T-helper 17 cell (primary cell): ENCODE results near the gene GTPBP8. TPM values are rescaled to one million over a fixed set of nuclear protein-coding genes. Genes with fewer than 3 reads are reported as not detected.

Source experiments
- ATAC-seq: fragments of 150-1000 bp; cut with Tn5 transposase; 2 replicates; pipeline ENCODE4 v1.10.0; 2021; ENCODE audit warnings: mild to moderate bottlenecking, moderate library complexity
- DNase-seq, 3 donors: peaks; one replicate each; pipeline versions ENCODE4 v3.0.0 to v3.0.0-alpha.2; 2020 to 2021
- H3K9me3 ChIP-seq: one replicate; pipeline ENCODE4 v1.7.0; 2013; ENCODE audit warnings: low read length, mild to moderate bottlenecking; ENCODE audit not compliant: control insufficient read depth, poor library complexity, severe bottlenecking
- H3K27ac Mint-ChIP-seq: one replicate; pipeline ENCODE4 v1.8.0; 2022; ENCODE audit warnings: mild to moderate bottlenecking, moderate library complexity, mixed read lengths
- H3K27me3 Mint-ChIP-seq: one replicate; pipeline ENCODE4 v1.8.0; 2022; ENCODE audit warnings: mixed read lengths
- H3K36me3 Mint-ChIP-seq: one replicate; pipeline ENCODE4 v1.8.0; 2022; ENCODE audit warnings: low read depth, mixed read lengths
- H3K4me1 Mint-ChIP-seq: one replicate; pipeline ENCODE4 v1.8.0; 2022; ENCODE audit warnings: mild to moderate bottlenecking, mixed read lengths
- H3K4me3 Mint-ChIP-seq: one replicate; pipeline ENCODE4 v1.8.0; 2022; ENCODE audit warnings: mild to moderate bottlenecking, moderate library complexity, mixed read lengths
- total RNA-seq, 4 donors: library from RNA in 2 of 4; stranded (reverse) in 2 of 4; gene quantifications; one replicate each; pipeline ENCODE4 v1.2.3 and lab custom pipeline; 2022 to 2026

The GTPBP8 gene
- total RNA-seq (10 to 100 TPM; 16.7 to 20.4 TPM), total RNA-seq (lab: John Stamatoyannopoulos, UW) (25.0 to 26.2 reads per million in 2 donors)

DNA sequence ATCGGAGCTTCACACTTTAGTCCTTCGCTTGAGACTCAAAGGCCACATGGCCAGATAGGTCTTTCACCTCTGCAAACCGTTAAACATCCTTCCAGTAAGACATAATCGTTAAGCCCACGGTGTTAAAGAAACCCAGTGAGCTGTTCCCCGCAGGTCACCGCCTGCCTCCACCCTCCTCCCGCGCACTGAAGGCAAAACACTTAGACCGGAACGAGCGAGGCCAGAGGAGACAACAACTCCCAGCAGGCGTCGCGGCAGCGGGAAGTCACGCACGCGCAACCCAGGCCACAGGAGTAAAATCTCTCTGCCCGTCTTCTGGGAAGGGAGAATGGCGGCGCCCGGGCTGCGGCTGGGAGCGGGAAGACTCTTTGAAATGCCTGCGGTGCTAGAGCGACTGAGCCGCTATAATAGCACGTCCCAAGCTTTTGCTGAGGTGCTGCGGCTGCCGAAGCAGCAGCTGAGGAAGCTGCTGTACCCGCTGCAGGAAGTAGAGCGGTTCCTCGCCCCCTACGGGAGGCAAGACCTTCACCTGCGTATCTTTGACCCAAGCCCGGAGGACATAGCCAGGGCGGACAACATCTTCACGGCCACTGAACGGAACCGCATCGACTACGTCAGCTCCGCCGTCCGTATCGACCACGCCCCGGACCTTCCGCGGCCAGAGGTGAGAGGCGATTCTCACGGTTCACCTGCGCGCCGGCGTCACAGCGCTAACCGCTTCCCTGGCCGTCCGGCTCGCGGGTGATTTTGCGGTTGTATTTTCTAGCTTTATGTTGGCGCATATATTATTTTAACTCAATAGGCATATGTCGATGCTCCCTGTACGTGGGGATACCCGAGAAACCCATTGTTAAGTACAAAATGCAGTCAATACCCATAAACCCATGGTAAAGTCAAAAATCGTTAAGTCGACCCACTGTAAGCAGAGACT is at the start of gene GTPBP8:
TSS of gene GTPBP8 (plus strand) at position 313 of the 931 bp plus-strand sequence. CDS start at position 329, 16 bp downstream.
- Mint-ChIP-seq H3K4me1 (peaks cover 40% of the 10 kb centered on the region), H3K27me3 (no peaks in the 10 kb centered on the region), H3K36me3 (peaks cover 4% of the 10 kb centered on the region), H3K27ac (peak within 1 kb of the TSS; percentile 95), H3K4me3 (peak within 1 kb of the TSS; percentile 94)
- H3K9me3 ChIP-seq, result no peaks in the 10 kb centered on the region
- peak; percentile 64 to 74 (median 65) for DNase-seq
- ATAC-seq, result peak; percentile 90

DNA sequence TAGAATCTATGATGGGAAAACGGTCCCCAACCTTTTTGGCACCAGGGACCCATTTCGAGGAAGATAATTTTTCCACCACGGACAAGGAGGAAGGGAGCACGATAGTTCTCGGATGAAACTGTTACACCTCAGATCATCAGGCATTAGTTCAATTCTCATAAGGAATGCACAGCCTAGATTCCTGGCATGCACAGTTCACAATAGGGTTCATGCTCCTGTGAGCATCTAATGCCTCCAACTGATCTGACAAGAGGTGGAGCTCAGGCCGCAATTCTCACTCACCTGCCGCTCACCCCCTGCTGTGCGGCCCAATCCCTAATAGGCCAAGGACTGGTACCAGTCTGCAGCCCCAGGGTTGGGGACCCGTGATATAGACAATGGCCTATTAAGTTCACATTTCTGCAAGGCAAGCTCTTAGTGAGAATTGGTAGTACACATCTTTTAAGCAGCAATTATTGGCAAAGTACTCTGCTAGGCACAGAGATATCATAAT is 42.4 kb upstream of the GTPBP8 start:
- H3K36me3 Mint-ChIP-seq, result peaks cover 1% of the 10 kb centered on the region
- no peak for DNase-seq
- no peaks in the 10 kb centered on the region for H3K27me3 Mint-ChIP-seq
- H3K9me3 ChIP-seq, result no peaks in the 10 kb centered on the region
- no peak overlapping the region for H3K27ac Mint-ChIP-seq
- no peak overlapping the region for H3K4me3 Mint-ChIP-seq
- peaks cover 11% of the 10 kb centered on the region for H3K4me1 Mint-ChIP-seq
- ATAC-seq, result no peak

DNA sequence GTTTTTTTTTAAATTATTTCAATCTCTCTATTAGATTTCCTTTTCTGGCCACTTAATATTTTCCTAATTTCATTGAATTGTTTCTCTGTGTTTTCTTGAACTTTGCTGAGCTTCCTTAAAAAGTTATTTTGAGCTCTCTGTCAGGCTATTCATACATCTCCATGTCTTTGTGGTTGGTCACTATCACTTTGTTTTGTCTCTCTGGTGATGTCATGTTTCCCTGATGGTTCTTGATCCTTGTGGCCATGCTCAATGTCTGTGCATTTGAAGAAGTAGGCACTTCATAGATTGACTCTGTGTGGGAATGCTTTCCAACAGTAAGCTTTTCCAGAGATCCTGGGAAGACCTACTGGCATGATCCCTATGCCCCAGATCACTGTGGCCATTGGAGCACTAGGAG is 34.4 kb upstream of the GTPBP8 start:
- no peak overlapping the region for H3K4me3 Mint-ChIP-seq
- ATAC-seq, result no peak
- H3K27me3 Mint-ChIP-seq, result no peaks in the 10 kb centered on the region
- DNase-seq, result no peak
- peaks cover 9% of the 10 kb centered on the region for H3K4me1 Mint-ChIP-seq
- peaks cover 3% of the 10 kb centered on the region for H3K36me3 Mint-ChIP-seq
- no peak overlapping the region for H3K27ac Mint-ChIP-seq
- no peaks in the 10 kb centered on the region for H3K9me3 ChIP-seq

DNA sequence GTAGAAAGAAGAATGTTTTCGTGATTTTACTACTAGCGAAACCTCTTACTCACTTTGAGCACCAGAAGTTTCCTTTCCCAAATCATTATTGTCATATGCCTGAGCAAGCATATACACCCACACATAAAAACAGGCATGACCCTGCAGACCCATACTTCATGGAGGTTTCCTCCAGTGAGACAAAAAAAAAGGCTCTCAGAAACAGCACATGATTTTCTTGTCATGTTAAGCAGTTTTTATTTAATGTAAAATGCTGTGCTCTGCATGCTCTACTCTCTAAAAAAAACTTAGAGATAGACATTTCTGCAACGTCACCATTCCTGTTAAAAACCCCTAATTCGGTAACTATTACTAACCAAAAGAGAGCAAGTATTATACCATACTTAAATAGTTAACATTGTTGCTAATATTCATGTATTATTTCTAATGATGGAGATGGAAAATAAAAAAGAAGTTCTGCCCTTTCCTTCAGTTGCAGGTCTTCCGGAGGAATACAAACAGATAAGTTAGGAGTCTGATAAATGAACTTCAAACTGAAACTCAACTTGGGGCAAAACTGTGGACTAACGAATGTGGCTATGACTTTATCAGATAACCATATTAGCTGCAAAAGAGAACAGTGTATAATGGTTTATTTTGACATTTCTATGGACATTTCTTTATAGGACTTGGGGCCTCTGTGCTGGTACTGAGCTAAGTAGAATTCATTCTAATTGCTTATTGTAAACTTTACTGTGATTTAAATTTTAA is 31.8 kb upstream of the GTPBP8 start:
- H3K9me3 ChIP-seq, result peaks cover 2% of the 10 kb centered on the region
- peak; percentile 63 for ATAC-seq
- Mint-ChIP-seq H3K4me3 (peak overlapping the region; percentile 66), H3K4me1 (peaks cover 13% of the 10 kb centered on the region), H3K27ac (peak overlapping the region; percentile 66), H3K36me3 (peaks cover 6% of the 10 kb centered on the region), H3K27me3 (no peaks in the 10 kb centered on the region)
- no peak for DNase-seq

DNA sequence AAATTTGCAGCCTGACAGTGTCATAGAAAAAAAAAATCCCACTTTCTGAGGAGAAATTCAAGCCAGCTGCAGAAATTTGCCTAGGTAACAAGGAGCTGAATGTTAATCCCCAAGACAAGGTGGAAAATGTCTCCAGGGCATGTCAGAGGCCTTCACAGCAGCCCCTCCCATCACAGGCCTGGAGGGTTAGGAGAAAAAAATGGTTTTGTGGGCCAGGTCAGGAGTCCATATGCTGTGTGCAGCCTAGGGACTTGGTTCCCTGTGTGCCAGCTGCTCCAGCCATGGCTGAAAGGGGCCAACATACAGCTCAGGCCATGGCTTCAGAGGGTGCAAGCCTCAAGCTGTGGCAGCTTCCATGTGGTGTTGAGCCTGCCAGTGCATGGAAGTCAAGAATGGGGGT is 27.1 kb upstream of the GTPBP8 start:
- peaks cover 25% of the 10 kb centered on the region for H3K4me1 Mint-ChIP-seq
- no peak for ATAC-seq
- DNase-seq, result no peak
- H3K36me3 Mint-ChIP-seq, result peaks cover 13% of the 10 kb centered on the region
- no peak overlapping the region for H3K27ac Mint-ChIP-seq
- peaks cover 6% of the 10 kb centered on the region for H3K9me3 ChIP-seq
- H3K4me3 Mint-ChIP-seq, result no peak overlapping the region
- no peaks in the 10 kb centered on the region for H3K27me3 Mint-ChIP-seq

DNA sequence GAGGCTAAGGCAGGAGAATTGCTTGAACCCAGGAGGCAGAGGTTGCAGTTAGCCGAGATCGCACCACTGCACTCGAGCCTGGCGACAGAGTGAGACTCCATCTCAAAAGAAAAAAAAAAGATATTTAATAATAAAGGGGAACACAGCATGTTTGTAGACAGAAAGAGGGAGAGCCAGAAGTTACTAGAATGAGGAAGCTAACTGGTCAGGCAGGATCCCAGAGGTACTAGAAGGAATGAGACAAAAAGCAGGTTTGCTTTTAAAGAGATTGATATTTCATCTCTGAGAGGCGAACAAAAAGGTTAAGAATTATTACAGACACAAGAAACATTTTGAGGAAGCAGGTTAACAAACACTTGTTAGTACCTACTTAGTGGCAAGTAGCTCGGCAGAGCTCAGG is 25.1 kb upstream of the GTPBP8 start:
- H3K27me3 Mint-ChIP-seq, result no peaks in the 10 kb centered on the region
- peaks cover 15% of the 10 kb centered on the region for H3K36me3 Mint-ChIP-seq
- ATAC-seq, result no peak

DNA sequence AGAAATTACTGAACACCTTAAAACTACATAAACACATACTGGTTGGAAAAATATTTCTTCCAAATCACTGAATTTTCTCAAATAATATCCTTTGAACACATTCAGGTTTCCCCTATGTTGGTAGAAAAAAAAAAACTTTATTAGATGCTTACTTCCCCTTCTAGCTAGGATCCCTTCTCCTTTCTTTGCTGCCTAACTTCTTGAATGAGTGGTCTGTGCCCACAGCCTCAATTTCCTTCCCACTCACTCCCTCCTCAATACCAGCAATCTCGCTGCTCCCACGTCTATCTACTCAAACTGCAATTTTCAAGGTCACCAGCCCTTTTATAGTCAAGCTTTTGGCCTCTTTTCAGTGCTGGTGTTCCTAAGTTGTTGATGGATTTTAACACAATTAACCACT is 24.2 kb upstream of the GTPBP8 start:
- peaks cover 13% of the 10 kb centered on the region for H3K36me3 Mint-ChIP-seq
- H3K27me3 Mint-ChIP-seq, result no peaks in the 10 kb centered on the region
- H3K4me3 Mint-ChIP-seq, result no peak overlapping the region

More for the DNA sequence above, 25.1 kb upstream of the GTPBP8 start:
- peaks cover 6% of the 10 kb centered on the region for H3K9me3 ChIP-seq
- no peak overlapping the region for H3K27ac Mint-ChIP-seq
- peaks cover 34% of the 10 kb centered on the region for H3K4me1 Mint-ChIP-seq
- no peak for DNase-seq
- H3K4me3 Mint-ChIP-seq, result no peak overlapping the region

DNA sequence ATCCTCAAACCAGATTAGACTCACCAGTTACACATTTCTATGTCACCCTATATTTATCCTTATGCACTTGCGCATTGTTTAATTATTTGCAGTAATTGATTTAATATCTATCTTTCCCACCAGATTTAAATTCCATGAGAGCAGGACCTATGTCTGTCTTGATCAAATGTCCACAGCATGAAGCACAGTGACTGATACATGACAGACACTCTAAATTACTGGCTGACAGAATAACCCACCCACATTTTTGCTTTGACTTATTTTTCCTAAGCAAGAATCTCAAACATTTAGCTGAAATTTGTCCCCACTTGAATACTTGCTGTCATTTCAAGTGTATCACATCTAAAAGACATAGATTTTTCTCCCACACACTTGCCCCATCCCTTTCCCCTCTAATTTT is 23.4 kb upstream of the GTPBP8 start:
- H3K4me1 Mint-ChIP-seq, result peaks cover 44% of the 10 kb centered on the region
- H3K9me3 ChIP-seq, result peaks cover 6% of the 10 kb centered on the region
- H3K4me3 Mint-ChIP-seq, result peak overlapping the region; percentile 34
- H3K27me3 Mint-ChIP-seq, result no peaks in the 10 kb centered on the region
- ATAC-seq, result no peak
- DNase-seq, result no peak
- peaks cover 13% of the 10 kb centered on the region for H3K36me3 Mint-ChIP-seq
- H3K27ac Mint-ChIP-seq, result peak overlapping the region; percentile 54

More for the DNA sequence above, 24.2 kb upstream of the GTPBP8 start:
- no peak for ATAC-seq
- no peak for DNase-seq
- peaks cover 6% of the 10 kb centered on the region for H3K9me3 ChIP-seq
- Mint-ChIP-seq H3K27ac (peak overlapping the region; percentile 54), H3K4me1 (peaks cover 40% of the 10 kb centered on the region)

DNA sequence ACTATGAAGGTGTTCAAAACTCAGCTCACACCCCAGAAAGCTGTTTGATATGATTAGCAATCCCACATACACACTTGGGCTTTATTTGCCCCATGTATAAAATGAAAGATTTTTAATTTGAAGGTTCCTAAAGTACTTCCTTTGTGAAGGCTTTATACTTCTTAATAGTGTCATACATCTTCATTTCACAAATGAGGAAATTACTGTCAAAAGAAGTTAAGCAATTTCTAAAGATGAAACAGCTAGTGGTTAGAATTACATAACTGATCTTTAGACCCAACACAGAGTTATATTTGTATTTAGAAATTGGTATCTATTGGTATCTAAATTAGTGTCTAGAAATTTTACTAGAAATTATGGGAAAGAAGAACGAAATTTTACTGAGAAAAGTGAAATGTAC is 23.0 kb upstream of the GTPBP8 start:
- DNase-seq (no peak), ATAC-seq (peak; percentile 32)
- peak overlapping the region; percentile 54 for H3K27ac Mint-ChIP-seq
- H3K4me3 Mint-ChIP-seq, result peak overlapping the region; percentile 34
- peaks cover 13% of the 10 kb centered on the region for H3K36me3 Mint-ChIP-seq
- no peaks in the 10 kb centered on the region for H3K27me3 Mint-ChIP-seq
- peaks cover 44% of the 10 kb centered on the region for H3K4me1 Mint-ChIP-seq
- peaks cover 4% of the 10 kb centered on the region for H3K9me3 ChIP-seq

DNA sequence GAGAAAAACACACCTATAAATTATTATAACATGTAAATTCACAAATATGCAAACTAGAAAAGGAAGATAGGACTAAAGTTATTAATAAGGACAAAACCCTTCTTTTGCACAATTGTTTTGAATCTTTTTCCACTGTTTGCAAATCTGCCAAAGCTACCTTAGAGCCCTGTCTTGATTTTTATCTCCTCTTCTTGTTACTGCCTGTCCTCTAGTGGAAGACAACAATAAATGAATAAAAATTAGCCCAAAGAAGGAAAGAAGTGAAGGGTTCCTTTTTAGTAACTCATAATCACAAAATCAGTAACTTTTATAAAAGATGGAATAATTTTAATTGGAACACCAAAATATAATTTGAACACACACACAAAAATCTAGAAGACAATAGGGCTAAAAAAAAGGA is 18.6 kb upstream of the GTPBP8 start:
- no peaks in the 10 kb centered on the region for H3K27me3 Mint-ChIP-seq
- peaks cover 3% of the 10 kb centered on the region for H3K36me3 Mint-ChIP-seq

DNA sequence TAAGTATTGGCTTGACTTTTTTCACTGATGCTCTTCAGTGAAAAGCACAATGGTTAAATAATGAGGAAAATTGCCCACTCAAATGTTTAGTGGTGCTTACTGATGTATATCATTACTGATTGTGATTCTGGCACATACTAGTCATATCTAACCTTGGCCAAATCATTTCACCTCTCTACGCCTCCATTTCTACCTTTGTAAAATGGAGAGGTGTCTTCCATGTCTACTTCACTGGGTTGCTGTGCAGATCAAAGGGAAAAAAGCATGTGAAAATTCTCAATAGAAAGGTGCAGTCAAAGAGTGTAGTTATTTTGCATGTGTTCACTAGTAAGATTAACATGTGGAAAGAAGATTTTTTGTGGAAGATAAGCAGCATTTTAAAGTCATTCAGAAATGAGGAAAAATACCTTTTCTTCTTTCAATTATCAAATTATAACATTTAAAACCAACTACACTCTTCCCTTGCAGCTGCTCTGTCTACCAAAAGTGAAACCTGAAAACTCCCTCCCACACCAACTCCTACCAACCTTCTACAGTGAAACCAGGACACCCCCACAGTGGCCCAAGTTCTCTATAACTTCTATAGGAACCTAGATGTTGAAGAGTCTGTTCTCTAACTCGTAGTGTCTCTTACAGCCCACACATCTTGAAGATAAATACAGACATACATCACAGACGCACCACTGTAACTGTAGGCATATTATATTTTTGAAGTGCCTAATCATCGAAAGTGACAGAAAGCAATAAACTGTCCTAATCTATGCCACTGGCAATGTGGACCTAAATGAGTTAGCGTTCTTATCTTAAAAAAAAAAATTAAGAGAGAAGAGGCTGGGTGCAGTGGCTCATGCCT is 17.2 kb upstream of the GTPBP8 start:
- peaks cover 71% of the 10 kb centered on the region for H3K4me1 Mint-ChIP-seq
- DNase-seq, result no peak
- peaks cover 3% of the 10 kb centered on the region for H3K36me3 Mint-ChIP-seq
- H3K4me3 Mint-ChIP-seq, result peak overlapping the region; percentile 99
- no peaks in the 10 kb centered on the region for H3K9me3 ChIP-seq
- ATAC-seq, result peak; percentile 83
- peak overlapping the region; percentile 98 for H3K27ac Mint-ChIP-seq
- H3K27me3 Mint-ChIP-seq, result no peaks in the 10 kb centered on the region

More for the DNA sequence above, 18.6 kb upstream of the GTPBP8 start:
- H3K9me3 ChIP-seq, result no peaks in the 10 kb centered on the region
- peaks cover 67% of the 10 kb centered on the region for H3K4me1 Mint-ChIP-seq
- no peak for ATAC-seq
- H3K4me3 Mint-ChIP-seq, result peak overlapping the region; percentile 87
- DNase-seq, result no peak
- peak overlapping the region; percentile 98 for H3K27ac Mint-ChIP-seq

DNA sequence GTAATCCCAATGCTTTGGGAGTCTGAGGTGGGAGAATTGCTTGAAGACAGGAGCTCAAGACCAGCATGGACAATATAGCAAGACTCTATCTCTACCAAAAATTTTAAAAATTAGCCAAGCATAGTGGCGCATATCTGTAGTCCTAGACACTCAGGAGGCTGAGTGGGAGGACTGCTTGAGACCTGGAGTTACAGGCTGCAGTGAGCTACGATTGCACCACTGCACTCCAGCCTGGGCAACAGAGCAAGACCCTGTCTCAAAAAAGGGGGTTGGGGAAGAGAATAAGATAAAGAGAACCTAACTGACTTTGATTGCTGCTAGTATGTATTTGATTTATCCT is 16.6 kb upstream of the GTPBP8 start:
- H3K9me3 ChIP-seq, result no peaks in the 10 kb centered on the region
- Mint-ChIP-seq H3K27ac (peak overlapping the region; percentile 98), H3K4me1 (peaks cover 67% of the 10 kb centered on the region), H3K36me3 (peaks cover 2% of the 10 kb centered on the region), H3K27me3 (no peaks in the 10 kb centered on the region), H3K4me3 (peak overlapping the region; percentile 99)
- ATAC-seq (peak; percentile 37), DNase-seq (no peak)
